UCSD-AML1 (cell line): ENCODE measurements around the gene FBXO30.

Experiments used
- DNase-seq: peaks from one replicate; lab custom pipeline; 2025; ENCODE audit not compliant: unreplicated experiment; lab: John Stamatoyannopoulos, UW

The FBXO30 gene

DNA sequence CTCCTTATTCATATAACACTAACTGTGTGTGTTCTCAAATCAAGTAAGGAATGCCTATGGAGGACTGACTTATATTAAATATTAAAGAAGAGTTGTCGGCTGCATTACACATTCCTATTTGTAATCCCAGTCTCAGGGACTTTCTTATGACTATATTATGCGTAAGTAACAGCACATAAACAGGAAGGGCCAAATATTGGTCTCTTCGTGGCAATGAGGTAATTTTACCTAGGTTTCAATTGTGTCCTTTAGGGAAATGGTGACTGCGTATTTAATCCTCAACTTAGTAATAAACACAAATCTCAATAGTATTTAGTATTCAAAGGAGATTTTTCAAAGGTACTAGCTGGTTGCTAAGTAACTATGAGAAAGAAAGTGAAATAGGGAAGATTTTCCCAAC, 56.5 kb downstream of the FBXO30 start:
- DNase-seq: no peak

- DNase-seq: no peak
These were observed 58.4 kb downstream of the FBXO30 start for GRCh38 chr6:145756170-145756662.

- no peak for DNase-seq
These were observed 58.9 kb downstream of the FBXO30 start for GRCh38 chr6:145755682-145756081.

GRCh38 chr6:145752638-145753037, 62.0 kb downstream of the FBXO30 start:
- DNase-seq: no peak

GRCh38 chr6:145749632-145750031, 65.0 kb downstream of the FBXO30 start:
- no peak for DNase-seq

- DNase-seq: no peak
These were observed 68.7 kb downstream of the FBXO30 start for GRCh38 chr6:145745861-145746260.

GRCh38 chr6:145744619-145745018, 70.0 kb downstream of the FBXO30 start:
- DNase-seq: no peak
